Fibroblast of skin of right quadriceps (primary cell): ENCODE results near the gene C1orf198.
A peak's percentile ranks its signal among the peaks of the same experiment; 100 is the strongest.

Experiments
- DNase-seq: peaks from one replicate; pipeline ENCODE4 v3.0.0-alpha.2; 2013

The C1orf198 gene

DNA sequence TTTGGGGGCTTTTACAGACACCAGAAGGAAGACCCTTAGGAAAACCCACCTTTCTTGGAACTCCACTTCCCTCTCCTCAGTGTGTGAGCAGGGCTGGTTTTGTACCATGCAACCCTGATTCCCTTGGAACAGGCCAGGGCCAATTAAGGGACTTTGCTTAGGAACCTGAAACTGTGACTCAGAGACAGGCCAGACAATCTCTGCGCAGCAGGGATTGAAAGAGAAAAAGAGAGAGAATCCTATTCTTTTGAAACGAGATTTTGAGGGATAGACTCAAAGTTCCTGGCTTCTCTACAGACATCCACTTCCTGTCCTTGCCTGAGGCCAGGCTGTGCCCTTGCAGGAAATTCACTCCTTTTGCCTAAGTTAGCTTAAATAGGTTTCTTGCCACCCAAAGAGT, 23.1 kb upstream of the C1orf198 start:
- DNase-seq = no peak

DNA sequence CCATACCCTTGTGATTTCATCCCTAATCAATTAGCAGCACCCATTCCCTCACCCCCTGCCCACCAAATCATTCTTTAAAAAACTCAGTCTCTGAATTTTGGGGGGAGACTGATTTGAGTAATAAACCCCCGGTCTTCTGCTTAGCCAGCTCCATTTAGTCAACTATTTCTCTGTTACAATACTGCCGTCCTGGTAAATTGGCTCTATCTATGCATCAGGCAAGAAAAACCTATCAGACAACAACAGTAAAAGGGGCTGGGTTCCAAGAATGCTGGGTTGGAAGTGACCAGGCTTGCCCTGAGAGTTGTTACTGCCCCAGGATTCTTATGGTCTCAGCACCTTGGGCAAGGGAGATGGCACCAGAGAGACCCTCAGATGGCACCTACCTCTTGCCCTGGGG, 16.3 kb upstream of the C1orf198 start:
- no peak for DNase-seq

DNA sequence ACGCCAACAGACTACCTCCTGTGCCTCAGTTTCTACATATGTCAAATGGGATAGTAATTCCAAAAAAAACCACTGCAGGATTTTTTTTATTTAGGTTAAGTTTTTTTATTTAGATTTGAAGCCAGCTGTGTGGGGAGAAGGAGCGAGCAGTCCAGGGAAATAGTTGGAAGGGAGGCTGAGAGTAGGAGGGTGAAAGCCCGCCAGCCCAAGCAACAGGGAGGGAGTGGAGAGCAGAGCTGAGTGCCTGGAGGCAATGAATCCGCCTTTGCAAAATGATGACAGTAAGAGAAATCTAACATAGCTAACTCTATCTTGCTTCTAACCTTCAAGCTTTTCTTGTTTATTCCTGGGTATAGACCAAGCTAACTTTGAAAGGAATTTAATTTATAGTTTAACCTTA, 15.6 kb upstream of the C1orf198 start:
- no peak for DNase-seq

DNA sequence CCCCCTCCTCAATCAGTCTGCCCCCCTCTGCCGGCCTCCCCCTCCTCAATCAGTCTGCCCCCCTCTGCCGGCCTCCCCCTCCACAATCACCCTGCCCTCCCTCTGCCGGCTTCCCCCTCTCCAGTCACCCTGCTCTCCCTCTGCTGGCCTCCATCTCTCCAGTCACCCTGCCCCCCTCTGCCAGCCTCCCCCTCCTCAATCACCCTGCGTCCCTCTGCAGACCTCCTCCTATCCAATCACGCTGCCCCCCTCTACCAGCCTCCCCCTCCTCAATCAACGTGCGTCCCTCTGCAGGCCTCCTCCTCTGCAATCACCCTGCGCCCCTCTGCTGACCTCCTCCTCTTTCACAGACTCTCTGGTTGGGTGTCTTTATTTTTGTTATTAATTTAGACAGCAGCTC, 11.5 kb upstream of the C1orf198 start:
- no peak for DNase-seq

- peak; percentile 100 for DNase-seq
Observed at GRCh38 chr1:230878591-230878990, 10.3 kb upstream of the C1orf198 start.

DNA sequence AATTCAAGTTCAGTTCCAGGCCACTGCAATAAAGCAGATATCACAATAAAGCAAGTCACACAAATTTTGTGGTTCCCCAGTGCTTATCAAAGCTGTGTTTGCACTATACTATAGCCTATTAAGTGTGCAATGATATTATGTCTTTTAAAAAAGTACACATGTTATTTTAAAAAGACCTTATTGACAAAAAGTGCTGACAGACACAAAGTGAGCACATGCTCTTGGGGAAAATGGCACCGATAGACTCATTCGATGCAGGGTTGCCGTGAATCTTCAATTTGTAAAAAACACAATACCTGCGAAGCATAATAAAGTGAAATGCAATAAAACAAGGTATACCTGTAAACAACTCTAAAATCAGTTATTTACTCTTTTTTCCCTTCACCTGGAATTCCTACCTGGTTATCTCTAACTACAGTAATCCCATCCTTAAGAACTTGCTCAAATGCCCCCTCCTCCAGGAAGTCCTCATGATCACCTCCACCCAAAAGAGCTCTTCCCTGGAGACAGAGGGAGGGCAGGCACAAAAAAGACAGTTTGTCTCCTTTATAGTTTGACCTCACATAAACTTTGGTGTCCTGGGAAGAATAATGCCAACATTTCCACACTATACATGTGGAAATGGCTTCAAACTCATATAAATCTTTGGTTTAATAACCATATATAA, 9.7 kb upstream of the C1orf198 start:
- DNase-seq = no peak

GRCh38 chr1:230877146-230877923, 9.0 kb upstream of the C1orf198 start:
- peak; percentile 89 for DNase-seq

GRCh38 chr1:230876660-230877059, 8.3 kb upstream of the C1orf198 start:
- no peak for DNase-seq

GRCh38 chr1:230875370-230875769, 7.0 kb upstream of the C1orf198 start:
- no peak for DNase-seq

DNA sequence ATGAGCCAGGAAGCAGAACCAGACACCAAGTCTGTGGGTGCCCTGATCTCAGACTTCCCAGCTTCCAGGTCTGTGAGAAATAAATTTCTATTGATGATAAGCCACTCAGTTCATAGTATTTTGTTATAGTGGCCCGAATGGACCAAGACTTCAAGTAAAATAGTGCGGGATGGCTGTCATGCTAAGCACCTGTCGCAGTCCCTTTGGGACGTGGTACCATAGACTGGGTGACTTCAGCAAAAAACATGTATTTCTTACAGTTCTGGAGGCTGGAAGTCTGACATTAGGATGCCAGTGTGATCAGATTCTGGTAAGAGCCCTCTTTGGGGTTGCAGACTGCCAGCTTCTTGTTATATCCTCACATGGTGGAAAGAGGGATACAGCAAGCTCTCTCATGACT, 2.6 kb upstream of the C1orf198 start:
- DNase-seq = no peak

- peak; percentile 87 for DNase-seq
Observed at GRCh38 chr1:230869500-230869899, 1.2 kb upstream of the C1orf198 start.

DNA sequence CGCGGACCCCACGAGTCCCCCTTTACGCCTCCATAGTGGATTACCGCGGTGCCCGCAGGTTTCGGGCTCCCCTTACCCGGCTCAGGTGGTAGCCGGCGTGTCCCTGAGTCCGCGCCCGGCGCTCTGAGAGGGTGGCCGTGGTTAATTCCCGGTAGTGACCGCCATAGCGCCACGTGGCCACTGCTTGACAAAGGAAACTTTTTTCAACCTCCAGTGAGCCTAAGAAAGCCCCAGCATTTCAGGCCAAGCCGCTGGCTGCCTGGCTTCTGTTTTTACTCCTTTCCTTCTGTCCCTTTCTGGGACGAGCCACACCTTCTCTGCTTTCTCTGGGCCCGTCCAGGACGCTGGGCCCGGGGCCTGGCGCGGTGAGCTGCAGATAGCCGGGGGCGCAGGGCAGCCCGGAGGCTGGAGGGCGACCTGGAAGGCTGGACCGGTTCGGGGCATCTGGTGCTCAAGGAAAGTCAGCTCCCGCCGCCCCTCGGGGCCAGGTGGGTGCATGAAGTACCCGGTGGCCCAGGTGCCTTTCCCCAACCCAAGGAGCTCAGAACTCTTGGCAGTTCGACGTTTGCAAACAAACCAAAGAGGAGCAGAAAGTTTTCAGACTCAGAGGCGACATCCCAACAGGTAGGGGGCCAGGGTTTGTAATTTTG, 540 bp upstream of the C1orf198 start:
- peak; percentile 52 for DNase-seq

- DNase-seq = no peak
Observed at GRCh38 chr1:230867101-230867902, 1.0 kb downstream of the C1orf198 start.

DNA sequence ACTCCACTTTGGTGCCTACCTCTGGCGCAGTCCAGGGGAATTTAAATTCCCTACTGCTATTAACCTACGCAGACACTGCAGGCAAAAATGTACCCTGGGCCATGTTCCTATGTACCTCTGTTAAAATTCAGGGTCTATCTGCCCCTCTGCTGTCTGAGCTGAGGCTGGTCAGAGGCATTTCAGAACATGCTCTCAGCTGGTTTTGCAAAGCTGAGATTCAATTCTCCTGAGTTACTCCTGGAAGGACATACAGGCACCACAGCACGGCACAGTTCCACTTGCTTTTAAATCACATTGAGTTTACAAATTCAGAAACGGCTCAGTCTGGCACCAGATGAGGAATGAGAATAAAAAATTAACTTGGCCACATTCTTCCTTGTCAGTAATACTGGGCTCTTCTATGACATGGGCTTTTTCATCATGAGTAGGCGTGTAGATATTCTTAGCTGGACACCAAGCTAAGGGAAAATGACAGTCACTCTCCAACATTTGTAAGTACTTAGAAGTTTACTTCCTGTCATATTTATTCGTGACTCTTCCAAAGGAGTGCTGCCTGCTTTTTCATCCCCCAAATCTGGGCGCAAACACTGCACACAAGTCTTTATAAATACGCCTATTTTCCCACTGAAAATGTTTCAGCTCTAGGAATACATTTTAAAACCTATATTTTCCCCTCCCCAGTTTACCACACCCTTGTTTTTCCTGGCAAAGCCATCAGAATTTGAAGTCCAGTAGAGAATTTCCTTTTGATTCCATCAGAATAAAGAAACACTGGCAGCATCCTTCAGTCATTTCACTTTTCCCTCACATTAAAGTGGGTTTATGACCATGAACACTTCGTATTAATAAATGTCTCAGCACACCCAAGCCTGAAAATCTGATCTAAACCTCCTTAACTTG, 1.9 kb downstream of the C1orf198 start:
- DNase-seq = peak; percentile 54

GRCh38 chr1:230865062-230865817, 3.1 kb downstream of the C1orf198 start:
- no peak for DNase-seq

DNA sequence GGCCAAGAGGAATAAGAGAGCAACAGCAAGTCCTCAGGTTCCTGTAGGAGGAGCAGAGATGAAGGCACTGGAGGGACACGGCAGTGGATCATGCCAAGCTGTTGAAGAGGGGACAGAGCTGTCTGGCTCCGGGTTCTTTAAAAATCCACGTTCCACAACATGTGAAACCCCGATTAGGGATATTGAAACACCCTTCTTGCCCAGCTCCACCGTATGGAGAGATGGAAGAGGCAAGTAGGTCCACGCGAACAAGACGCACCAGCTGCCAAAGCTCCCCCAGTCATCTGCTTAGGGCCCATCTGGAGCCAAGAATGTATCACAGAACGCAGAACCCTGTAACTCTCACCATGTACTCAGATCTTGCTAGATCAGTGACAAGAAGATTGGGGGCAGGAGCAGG, 3.9 kb downstream of the C1orf198 start:
- no peak for DNase-seq

DNA sequence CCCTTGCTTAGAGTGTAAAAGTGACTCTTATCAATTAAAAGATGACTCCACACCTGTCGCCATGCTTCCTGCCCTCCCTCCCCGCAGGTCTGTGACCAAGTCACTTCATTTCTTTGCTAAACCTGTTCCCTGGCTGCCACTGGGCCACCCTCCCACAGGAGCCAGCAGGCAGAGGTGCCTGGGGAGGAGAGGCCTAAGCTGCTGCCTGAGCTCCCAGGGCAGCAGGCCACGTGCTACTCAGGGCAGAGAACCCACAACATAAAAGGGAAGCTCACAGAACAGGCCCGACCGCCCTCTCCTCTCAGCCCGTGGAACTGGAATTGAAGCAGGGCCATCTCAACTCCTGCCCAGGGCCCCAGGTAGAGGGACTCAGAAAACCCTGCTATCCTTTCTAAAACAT, 4.9 kb downstream of the C1orf198 start:
- DNase-seq = no peak

GRCh38 chr1:230861970-230862595, 6.2 kb downstream of the C1orf198 start:
- DNase-seq = no peak

GRCh38 chr1:230861489-230861888, 6.8 kb downstream of the C1orf198 start:
- DNase-seq = no peak

GRCh38 chr1:230860617-230861384, 7.5 kb downstream of the C1orf198 start:
- no peak for DNase-seq
